C4-2B (cell line): ENCODE measurements around the gene ZBTB5.

Experiments used
- H3K27ac ChIP-seq: fragments of 450-650 bp; 2 replicates; pipeline ENCODE4 v1.5.1; 2017
- CTCF ChIP-seq: fragments of 450-650 bp; conservative IDR thresholded peaks from 2 replicates; pipeline ENCODE4 v1.5.1; 2017; ENCODE audit warnings: mild to moderate bottlenecking
- ZFX ChIP-seq: fragments of 450-650 bp; IDR thresholded peaks from 2 replicates; pipeline ENCODE4 v1.6.1; 2017

The ZBTB5 gene

DNA sequence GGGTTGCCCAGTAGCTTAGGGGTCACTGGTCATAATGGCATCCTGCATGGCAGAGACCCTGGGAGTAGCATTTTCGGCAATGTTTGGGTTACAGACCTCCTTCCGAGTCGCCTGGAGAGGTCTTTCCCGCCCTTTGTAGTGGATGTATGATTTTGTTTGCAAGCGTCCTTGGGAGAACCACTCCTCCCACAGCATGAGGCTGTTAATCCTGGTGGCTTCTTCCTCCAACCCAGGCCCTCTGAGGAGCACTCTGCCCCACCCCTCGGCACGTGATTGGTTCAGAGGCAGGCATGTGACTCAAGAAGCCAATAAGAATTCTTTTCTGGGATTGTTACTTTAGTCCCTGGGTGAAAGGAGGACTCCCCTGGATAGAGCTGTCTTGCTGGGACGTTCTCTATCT, 73.0 kb downstream of the ZBTB5 start:
- no peak for TF ChIP-seq CTCF
- no peak for TF ChIP-seq ZFX

GRCh38 chr9:37390759-37391158, 74.5 kb downstream of the ZBTB5 start:
- no peak overlapping the region for H3K27ac ChIP-seq
- TF ChIP-seq ZFX = no peak
- peak; percentile 74 for TF ChIP-seq CTCF

More for the DNA sequence above, 73.0 kb downstream of the ZBTB5 start:
- H3K27ac ChIP-seq = no peak overlapping the region
